Measurements from ENCODE around the gene FBXO42. TPM values are rescaled to one million over a fixed set of nuclear protein-coding genes. Genes with fewer than 3 reads are reported as not detected.

FBXO42 gene
- total RNA-seq, 2 experiments from 2014 or later, result 14.3 to 14.9 TPM

GRCh38 chr1:16232316-16232710, 120.0 kb downstream of the FBXO42 start:
- Histone ChIP-seq H3K36me3 (ENCODE audit: insufficient read depth, low read length) (peaks cover 7% of the 10 kb centered on the region), H3K4me3 (ENCODE audit: low read length) (no peak overlapping the region), H3K4me1 (ENCODE audit: insufficient read depth, low read length) (peaks cover 23% of the 10 kb centered on the region), H3K9me3 (ENCODE audit: control insufficient read depth in 1 of 2, insufficient read depth in 1 of 2, low read length in 2 of 2) (peaks cover 0 to 6% of the 10 kb centered on the region in 2 experiments), H3K27me3 (ENCODE audit: control insufficient read depth in 1 of 2, insufficient read depth in 2 of 2, low read length in 2 of 2) (peaks cover 14 to 16% of the 10 kb centered on the region in 2 experiments), H3K27ac (ENCODE audit: low read depth in 1 of 2, low read length in 2 of 2) (no peak overlapping the region)
- ATAC-seq (ENCODE audit: poor library complexity) (no peak), DNase-seq (no peak)
- peaks cover 15% of the 10 kb centered on the region for H3K4me1 Mint-ChIP-seq (ENCODE audit: low read depth)
- H3K36me3 Mint-ChIP-seq (ENCODE audit: low read depth), result peaks cover 9% of the 10 kb centered on the region
- ChIA-PET POLR2A (no interaction called here), CTCF (no interaction called here)
- H3K27me3 Mint-ChIP-seq, result peaks cover 22% of the 10 kb centered on the region
- TF ChIP-seq CTCF (IDR thresholded peaks at IDR 0.05), result no peak
- no peak overlapping the region for H3K4me3 Mint-ChIP-seq
- intact Hi-C loops (cut with DNase I, micrococcal nuclease), result loop anchor here in 1 of 2 experiments (10.0 kb wide), 1 partner anchor 132 kb away; the partner anchor contains the start of gene SZRD1
- H3K27ac Mint-ChIP-seq, result no peak overlapping the region
- H3K9me3 Mint-ChIP-seq, result no peaks in the 10 kb centered on the region

DNA sequence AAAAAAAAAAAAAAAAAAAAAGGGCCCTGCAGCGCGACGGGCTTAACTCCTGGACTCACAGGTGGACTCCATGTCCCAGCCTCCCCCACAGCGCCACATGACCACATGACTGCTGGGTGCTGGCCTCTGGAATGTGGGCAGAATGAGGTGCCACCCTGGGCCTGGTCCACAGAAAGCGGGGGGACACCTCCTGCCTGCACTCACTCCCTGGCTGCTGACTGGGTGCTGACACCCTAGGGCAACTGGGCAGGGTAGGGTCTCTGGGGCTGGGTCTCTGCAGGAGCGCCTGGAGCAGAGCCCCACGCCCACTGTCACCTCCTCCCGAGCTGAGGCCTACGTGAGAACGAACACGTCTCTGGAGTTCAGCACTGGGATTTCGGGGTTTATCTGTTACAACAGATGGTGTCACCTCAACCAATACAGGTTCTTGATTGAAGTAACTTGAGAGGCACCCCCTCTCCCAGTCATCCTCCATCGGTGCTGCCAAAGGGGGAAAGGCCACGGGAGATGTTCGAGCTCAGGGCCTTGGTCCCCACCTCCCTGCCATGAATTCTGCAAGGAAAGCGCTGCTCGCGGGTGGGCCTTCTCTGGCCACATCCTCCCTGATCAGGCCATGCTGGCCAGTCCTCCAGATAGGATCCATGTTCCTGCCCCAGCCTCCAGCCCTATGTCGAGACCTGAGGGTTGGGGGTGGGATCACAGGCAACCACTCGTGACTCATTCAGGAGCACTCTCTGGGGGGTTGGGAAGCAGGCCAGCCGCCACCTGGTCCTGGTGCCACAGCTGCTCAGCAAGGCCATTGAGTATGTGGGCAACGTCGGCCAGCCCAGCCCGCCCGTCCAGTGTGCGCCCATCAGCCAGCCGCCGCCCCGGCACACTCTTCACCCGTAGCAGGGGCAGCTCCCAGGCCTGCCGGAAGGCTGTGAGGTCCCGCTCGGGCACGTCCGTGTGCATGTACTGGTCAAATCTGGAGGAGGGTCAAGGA, 120.7 kb downstream of the FBXO42 start:
- peaks cover 1 to 13% of the 10 kb centered on the region in 2 experiments for H3K9me3 ChIP-seq (ENCODE audit: control insufficient read depth in 1 of 2, insufficient read depth in 1 of 2, low read length in 2 of 2)
- Mint-ChIP-seq H3K27ac (no peak overlapping the region), H3K27me3 (peaks cover 25% of the 10 kb centered on the region), H3K4me3 (no peak overlapping the region), H3K4me1 (ENCODE audit: low read depth) (peaks cover 11% of the 10 kb centered on the region), H3K9me3 (no peaks in the 10 kb centered on the region), H3K36me3 (ENCODE audit: low read depth) (peaks cover 9% of the 10 kb centered on the region)
- no peak for TF ChIP-seq CTCF (IDR thresholded peaks at IDR 0.05)
- peaks cover 7% of the 10 kb centered on the region for H3K36me3 ChIP-seq (ENCODE audit: insufficient read depth, low read length)
- ChIA-PET POLR2A (no interaction called here), CTCF (no interaction called here)
- no peak overlapping the region for H3K27ac ChIP-seq (ENCODE audit: low read depth in 1 of 2, low read length in 2 of 2)
- DNase-seq (no peak), ATAC-seq (ENCODE audit: poor library complexity) (no peak)
- intact Hi-C loops (cut with DNase I, micrococcal nuclease), result loop anchor here in 1 of 2 experiments (10.0 kb wide), 1 partner anchor 133 kb away; the partner anchor contains the start of gene SZRD1
- H3K27me3 ChIP-seq (ENCODE audit: control insufficient read depth in 1 of 2, insufficient read depth in 2 of 2, low read length in 2 of 2), result peaks cover 21 to 23% of the 10 kb centered on the region in 2 experiments
- H3K4me3 ChIP-seq (ENCODE audit: low read length), result no peak overlapping the region
- H3K4me1 ChIP-seq (ENCODE audit: insufficient read depth, low read length), result peaks cover 25% of the 10 kb centered on the region

DNA sequence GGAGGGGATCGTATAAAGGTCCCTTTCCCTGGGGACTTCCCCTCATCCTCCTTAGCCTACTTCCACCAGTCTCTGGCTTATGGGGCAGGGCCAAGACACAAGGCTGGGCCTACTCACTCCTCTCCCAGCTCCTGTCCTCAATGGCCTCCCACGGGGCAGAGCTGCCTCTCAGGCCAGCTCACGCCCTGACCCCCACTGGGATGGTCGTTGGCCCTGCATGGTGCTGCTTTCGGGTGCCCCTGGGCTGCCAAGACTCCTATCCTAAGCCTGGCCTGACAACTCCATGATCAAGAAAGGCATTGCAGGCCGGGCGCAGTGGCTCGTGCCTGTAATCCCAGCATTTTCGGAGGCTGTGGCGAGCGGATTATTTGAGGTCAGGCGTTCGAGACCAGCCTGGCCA, 121.5 kb downstream of the FBXO42 start:
- Histone ChIP-seq H3K9me3 (ENCODE audit: control insufficient read depth in 1 of 2, insufficient read depth in 1 of 2, low read length in 2 of 2) (peaks cover 5 to 22% of the 10 kb centered on the region in 2 experiments), H3K4me1 (ENCODE audit: insufficient read depth, low read length) (peaks cover 18% of the 10 kb centered on the region), H3K4me3 (ENCODE audit: low read length) (no peak overlapping the region), H3K27ac (ENCODE audit: low read depth in 1 of 2, low read length in 2 of 2) (no peak overlapping the region), H3K36me3 (ENCODE audit: insufficient read depth, low read length) (peaks cover 7% of the 10 kb centered on the region), H3K27me3 (ENCODE audit: control insufficient read depth in 1 of 2, insufficient read depth in 2 of 2, low read length in 2 of 2) (peaks cover 30 to 31% of the 10 kb centered on the region in 2 experiments)
- H3K9me3 Mint-ChIP-seq, result no peaks in the 10 kb centered on the region
- no peak for TF ChIP-seq CTCF (IDR thresholded peaks at IDR 0.05)
- no peak overlapping the region for H3K4me3 Mint-ChIP-seq
- H3K27me3 Mint-ChIP-seq, result peaks cover 34% of the 10 kb centered on the region
- peaks cover 4% of the 10 kb centered on the region for H3K4me1 Mint-ChIP-seq (ENCODE audit: low read depth)
- ChIA-PET CTCF (no interaction called here), POLR2A (no interaction called here)
- intact Hi-C loops (cut with DNase I, micrococcal nuclease), result loop anchor here in 1 of 2 experiments (10.0 kb wide), 1 partner anchor 134 kb away; the partner anchor contains the start of gene SZRD1
- peaks cover 3% of the 10 kb centered on the region for H3K36me3 Mint-ChIP-seq (ENCODE audit: low read depth)
- no peak overlapping the region for H3K27ac Mint-ChIP-seq
- no peak for DNase-seq
- ATAC-seq (ENCODE audit: poor library complexity), result no peak

Data from CD4-positive, alpha-beta T cell (primary cell).